Esophagus squamous epithelium (tissue), 5 donors: Measurements from ENCODE around the gene PRR5L. TPM values are rescaled to one million over a fixed set of nuclear protein-coding genes. Genes with fewer than 3 reads are reported as not detected.

Source experiments
- DNase-seq: peaks from one replicate; lab custom pipeline; 2025; lab: John Stamatoyannopoulos, UW
- H3K27ac ChIP-seq, 4 donors: fragments of 200-600 bp; sonication (generic); one replicate each; pipeline ENCODE4 v1.5.1; 2016 to 2019; ENCODE audit warnings: mild to moderate bottlenecking in 1 of 4
- H3K27me3 ChIP-seq, 4 donors: fragments of 200-600 bp; sonication (generic); 1 replicate in 3 of 4; 2 replicates in 1 of 4; pipeline versions ENCODE4 v1.5.1 to v1.6.0; 2017 to 2021; ENCODE audit warnings: antibody characterized with exemption in 1 of 4
- H3K36me3 ChIP-seq, 3 donors: fragments of 200-600 bp; sonication (generic); one replicate each; pipeline ENCODE4 v1.5.1; 2016 to 2019
- H3K4me1 ChIP-seq, 3 donors: fragments of 200-600 bp; sonication (generic); one replicate each; pipeline ENCODE4 v1.5.1; 2017 to 2019
- H3K4me3 ChIP-seq, 4 donors: fragments of 200-600 bp; sonication (generic); 1 replicate in 3 of 4; 2 replicates in 1 of 4; pipeline ENCODE4 v1.5.1; 2016 to 2019; ENCODE audit warnings: mild to moderate bottlenecking in 2 of 4, moderate library complexity in 1 of 4
- H3K9me3 ChIP-seq, 3 donors: fragments of 200-600 bp; sonication (generic); one replicate each; pipeline ENCODE4 v1.5.1; 2016 to 2019
- CTCF ChIP-seq, 6 experiments: fragments of 450-650 bp in 4 of 6; fragments of 200-600 bp in 2 of 6; sonication (generic) in 2 of 6; IDR thresholded peaks; one replicate each; pipeline ENCODE4 v1.5.1; 2016 to 2019; ENCODE audit warnings: antibody characterized with exemption in 6 of 6, mild to moderate bottlenecking in 4 of 6, moderate library complexity in 4 of 6
- POLR2A ChIP-seq, 4 donors: fragments of 450-650 bp; IDR thresholded peaks; one replicate each; pipeline ENCODE4 v1.6.1; 2017; ENCODE audit warnings: antibody characterized with exemption in 4 of 4, mild to moderate bottlenecking in 4 of 4, moderate library complexity in 3 of 4
- WGBS, 2 donors: methylation state at CpG; one replicate each; pipeline ENCODE4 v1.1.5; 2018; 5-methylcytosine and 5-hydroxymethylcytosine counted together
- intact Hi-C: fragments of 100-400 bp; cut with DNase I; formaldehyde crosslinking; loops from one replicate; pipeline ENCODE4 v1.15.0; 2022
- total RNA-seq, 4 donors: library from RNA; depleted of rRNA; stranded (reverse); fragments of >200 nt; gene quantifications; one replicate each; pipeline ENCODE4 v1.1.0, GENCODE V29; 2016
- donor health status: DM: yes; HTN: yes; CAD: no.

Gene PRR5L
- total RNA-seq, 4 donors from 2014 or later: 1.4 to 5.7 (median 1.8) TPM

DNA sequence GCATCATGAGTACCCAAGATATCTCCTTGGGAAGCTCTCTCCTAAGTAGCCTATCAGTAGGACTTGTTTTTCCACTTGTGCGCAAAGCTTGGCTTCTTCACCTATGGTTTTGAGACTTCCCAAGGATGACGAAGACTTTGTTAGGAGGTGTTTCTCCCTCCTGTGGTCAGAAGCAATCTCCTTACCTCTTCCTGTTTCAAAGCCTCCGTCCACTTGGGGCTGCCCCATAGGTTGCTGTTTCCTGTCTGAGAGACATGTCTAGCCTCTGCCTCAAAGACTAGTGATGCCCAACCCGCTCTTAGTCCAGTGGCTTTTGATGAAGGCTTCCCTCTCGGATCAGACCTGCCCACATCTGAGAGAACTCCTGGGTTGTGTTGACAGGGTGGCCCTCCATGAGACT lies 121.1 kb downstream of the PRR5L start:
- TF ChIP-seq CTCF (IDR thresholded peaks at IDR 0.05): no peak
- TF ChIP-seq POLR2A (IDR thresholded peaks at IDR 0.05): no peak
- H3K9me3 ChIP-seq: no peaks in the 10 kb centered on the region
- no peak for DNase-seq
- 60 to 80% methylated on average over 3 to 5 of the region's 5 CpGs for WGBS, 2 donors
- intact Hi-C loops: no loop called here
- H3K27ac ChIP-seq: no peak overlapping the region
- H3K4me3 ChIP-seq: no peak overlapping the region
- no peaks in the 10 kb centered on the region for H3K27me3 ChIP-seq
- peaks cover 0 to 30% (median 9%) of the 10 kb centered on the region in 3 donors for H3K4me1 ChIP-seq
- no peaks in the 10 kb centered on the region for H3K36me3 ChIP-seq

- Histone ChIP-seq H3K4me1 (peaks cover 0 to 23% (median 9%) of the 10 kb centered on the region in 3 donors), H3K27me3 (peaks cover 0 to 2% (median 0%) of the 10 kb centered on the region in 4 donors), H3K4me3 (no peak overlapping the region), H3K9me3 (no peaks in the 10 kb centered on the region), H3K36me3 (no peaks in the 10 kb centered on the region), H3K27ac (no peak overlapping the region)
- WGBS, 2 donors: 73 to 77% methylated on average over 7 of the region's 7 CpGs
- no peak for DNase-seq
- intact Hi-C loops: no loop called here
- TF ChIP-seq POLR2A (IDR thresholded peaks at IDR 0.05) (no peak), CTCF (IDR thresholded peaks at IDR 0.05) (no peak)
Observed at GRCh38 chr11:36419791-36420424, 123.8 kb downstream of the PRR5L start.

GRCh38 chr11:36421546-36422155 lies 125.6 kb downstream of the PRR5L start:
- Histone ChIP-seq H3K4me1 (peaks cover 0 to 32% (median 9%) of the 10 kb centered on the region in 3 donors), H3K36me3 (no peaks in the 10 kb centered on the region), H3K4me3 (no peak overlapping the region), H3K9me3 (no peaks in the 10 kb centered on the region), H3K27ac (peak overlapping the region in 2 of 4 donors; percentile 16 to 23), H3K27me3 (peaks cover 0 to 2% (median 0%) of the 10 kb centered on the region in 4 donors)
- no peak for DNase-seq
- intact Hi-C loops: no loop called here
- 68 to 71% methylated on average over 6 of the region's 6 CpGs for WGBS, 2 donors
- TF ChIP-seq POLR2A (IDR thresholded peaks at IDR 0.05) (no peak), CTCF (IDR thresholded peaks at IDR 0.05) (no peak)

GRCh38 chr11:36425561-36426081 lies 129.5 kb downstream of the PRR5L start:
- H3K9me3 ChIP-seq: no peaks in the 10 kb centered on the region
- DNase-seq: no peak
- H3K4me1 ChIP-seq: peaks cover 0 to 33% (median 9%) of the 10 kb centered on the region in 3 donors
- H3K27me3 ChIP-seq: peaks cover 0 to 2% (median 0%) of the 10 kb centered on the region in 4 donors
- H3K27ac ChIP-seq: peak overlapping the region in 1 of 4 donors; percentile 12
- H3K4me3 ChIP-seq: no peak overlapping the region
- TF ChIP-seq CTCF (IDR thresholded peaks at IDR 0.05): no peak
- TF ChIP-seq POLR2A (IDR thresholded peaks at IDR 0.05): no peak
- intact Hi-C loops: no loop called here
- 40 to 70% methylated on average over 4 to 6 of the region's 6 CpGs for WGBS, 2 donors
- H3K36me3 ChIP-seq: no peaks in the 10 kb centered on the region

DNA sequence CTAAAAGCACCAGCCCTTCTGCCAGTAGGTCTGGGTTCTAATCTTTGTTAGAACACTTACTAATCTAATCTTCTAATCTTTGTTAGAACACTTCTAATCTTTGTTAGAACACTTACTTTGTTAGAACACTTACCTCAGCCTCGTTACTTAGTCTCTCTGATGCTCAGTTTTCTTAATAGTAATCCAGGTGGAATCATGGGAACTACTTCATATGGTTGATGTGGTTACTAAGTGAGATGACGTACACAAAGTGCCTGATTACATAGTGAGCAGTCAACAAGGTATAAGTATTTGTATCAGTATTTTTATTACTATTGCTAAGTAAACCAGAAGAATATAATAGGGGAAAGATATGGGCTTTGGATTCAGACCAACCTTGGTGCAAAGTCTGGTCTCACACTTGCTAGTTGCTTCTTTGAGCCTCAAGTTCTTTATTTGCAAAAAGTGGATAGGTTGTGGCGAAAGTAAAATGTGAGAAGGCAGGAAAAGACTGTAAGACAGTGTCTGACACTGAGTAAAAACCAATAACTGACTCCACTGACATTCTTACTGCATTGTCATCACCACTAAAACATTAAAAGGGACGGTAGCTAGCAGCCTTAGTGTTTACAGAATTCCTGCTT lies 130.2 kb downstream of the PRR5L start:
- Histone ChIP-seq H3K36me3 (no peaks in the 10 kb centered on the region), H3K4me3 (no peak overlapping the region), H3K27ac (no peak overlapping the region), H3K27me3 (peaks cover 0 to 2% (median 0%) of the 10 kb centered on the region in 4 donors), H3K4me1 (peaks cover 0 to 31% (median 7%) of the 10 kb centered on the region in 3 donors), H3K9me3 (no peaks in the 10 kb centered on the region)
- WGBS, 2 donors: 85 to 87% methylated on average over 4 of the region's 4 CpGs
- no peak for DNase-seq
- no peak for TF ChIP-seq POLR2A (IDR thresholded peaks at IDR 0.05)
- no peak for TF ChIP-seq CTCF (IDR thresholded peaks at IDR 0.05)
- intact Hi-C loops: no loop called here
